GM21717 (cell line): Measurements from ENCODE around the gene ZHX3.
"Not testable (repeated sequence)": the region's sequence is repeated elsewhere in the genome, so short reads cannot be mapped to it uniquely, and the experiment has no call there.

Experiments used
- ATAC-seq: cut with Tn5 transposase; IDR thresholded peaks from one replicate; pipeline ENCODE4 v1.9.1; 2021; ENCODE audit warnings: mild to moderate bottlenecking, moderate library complexity; ENCODE audit not compliant: unreplicated experiment

ZHX3 gene

DNA sequence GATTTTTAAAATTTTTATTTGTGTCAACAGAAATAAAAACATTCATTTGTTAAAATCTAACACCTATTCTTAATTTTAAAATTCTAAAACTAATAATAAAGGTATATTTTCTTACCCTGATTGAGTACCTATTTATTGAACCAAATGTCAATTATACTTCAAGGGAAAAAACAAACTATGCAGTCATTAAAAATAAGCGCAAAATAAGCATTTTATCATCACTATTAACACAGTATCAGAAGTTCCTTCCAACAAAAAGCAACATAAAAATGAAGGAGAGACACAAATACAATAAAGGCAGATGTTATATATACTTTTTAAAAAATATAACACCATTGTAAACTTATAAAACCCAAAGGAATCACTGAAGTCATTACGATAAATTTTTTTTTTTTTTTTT, 52.7 kb downstream of the ZHX3 start:
- ATAC-seq, result no peak

DNA sequence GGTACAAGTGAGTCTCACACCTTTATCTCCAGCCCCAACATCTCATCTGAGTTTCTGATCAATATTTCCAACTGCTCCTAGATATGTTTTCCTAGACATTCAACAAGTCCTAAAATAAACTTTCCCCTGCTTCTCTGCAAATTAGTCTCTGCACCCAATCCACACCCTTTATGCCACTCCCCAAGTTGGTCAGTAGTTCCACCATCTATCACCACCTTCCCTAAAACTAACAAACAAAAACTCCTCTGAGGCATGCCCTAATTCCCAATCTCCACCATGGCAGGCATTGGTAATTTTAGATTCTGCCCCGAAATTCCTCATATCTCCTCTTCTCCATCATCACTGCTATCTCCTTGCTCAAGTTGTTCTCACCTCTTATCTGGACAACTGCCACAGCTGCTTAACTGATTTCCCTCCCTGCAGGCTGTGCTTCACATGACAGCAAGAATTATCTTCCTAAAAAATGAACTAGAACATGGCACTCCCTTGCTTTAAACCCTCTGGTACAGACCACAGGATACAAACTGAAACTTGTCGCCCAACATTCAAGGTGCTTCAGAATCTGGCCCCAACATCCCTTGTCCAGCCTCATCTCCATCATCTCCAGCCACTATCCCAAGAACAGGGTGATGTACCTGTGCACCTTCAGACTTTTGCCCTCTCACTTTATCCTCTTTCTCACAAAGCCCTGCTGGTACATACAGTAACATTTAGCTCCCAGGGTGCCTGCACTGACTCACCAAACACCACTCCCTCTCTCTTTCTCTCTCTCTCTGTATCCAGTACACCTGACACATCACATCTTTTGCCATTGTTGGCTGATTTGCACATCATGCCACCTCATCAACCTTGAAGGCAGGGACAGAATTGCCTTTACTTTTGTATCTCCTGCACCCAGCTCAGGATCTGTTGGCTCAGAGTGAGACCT, 55.5 kb downstream of the ZHX3 start:
- ATAC-seq, result no peak

- no peak for ATAC-seq
These were observed 56.3 kb downstream of the ZHX3 start for GRCh38 chr20:41261260-41261659.

DNA sequence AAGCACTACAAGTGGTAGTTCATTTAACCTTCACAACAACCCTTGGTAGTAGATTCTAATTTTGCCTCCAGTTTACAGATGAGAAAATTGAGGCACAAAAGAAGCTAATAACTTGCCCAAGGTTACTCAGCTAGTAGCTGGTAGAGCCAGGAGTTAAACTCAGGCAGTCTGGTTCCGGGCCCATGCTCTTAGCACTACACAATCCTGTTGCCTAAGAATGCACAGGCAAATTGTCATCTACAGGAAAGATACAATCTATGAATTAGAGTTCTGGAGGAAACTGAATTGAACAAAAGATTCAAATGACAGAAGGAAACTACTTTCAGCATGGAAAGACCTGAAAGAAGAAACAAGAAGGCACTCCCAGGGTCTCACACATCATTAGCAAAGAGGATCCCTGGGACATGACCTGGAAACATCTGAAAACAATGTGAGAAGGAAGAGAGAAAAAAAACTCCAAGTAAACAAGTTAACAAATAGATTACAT, 56.8 kb downstream of the ZHX3 start:
- ATAC-seq, result no peak

DNA sequence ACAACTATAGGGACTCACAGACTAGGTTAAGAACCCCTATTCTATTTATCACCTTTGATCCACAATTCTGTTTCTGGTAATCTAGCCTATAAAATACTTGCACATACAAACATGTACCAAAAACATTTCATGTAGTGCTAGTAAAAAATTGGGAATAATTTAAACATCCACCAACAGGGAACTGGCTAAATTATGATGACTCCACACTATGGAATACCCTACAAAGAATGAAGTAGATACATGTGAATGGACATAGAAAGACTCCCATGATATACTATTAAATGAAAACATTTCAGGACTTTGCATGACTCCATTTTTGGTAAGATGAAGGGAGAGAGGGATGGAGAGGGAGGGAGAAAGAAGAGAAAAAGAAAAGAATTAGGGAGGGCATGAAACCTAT, 58.2 kb downstream of the ZHX3 start:
- no peak for ATAC-seq

- no peak for ATAC-seq
These were observed 59.1 kb downstream of the ZHX3 start for GRCh38 chr20:41258474-41258873.

DNA sequence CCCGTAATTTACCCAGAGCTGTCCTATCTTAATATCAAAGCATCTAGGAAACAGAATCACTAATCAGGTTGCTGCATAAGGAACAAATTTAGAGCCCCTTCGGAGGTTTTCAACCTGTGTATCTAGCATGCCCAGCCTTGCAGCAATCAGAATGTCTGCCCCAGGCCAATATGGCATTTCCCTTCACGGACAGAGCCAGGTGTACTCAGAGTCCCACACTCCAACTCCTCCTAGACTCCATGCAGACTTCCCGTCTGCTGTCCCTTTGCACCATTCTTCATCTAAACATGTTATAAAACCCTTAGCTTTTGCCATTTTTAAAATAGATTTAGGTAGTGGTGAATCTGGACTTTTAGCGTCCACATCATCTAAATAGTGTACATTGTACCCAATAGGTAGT, 61.0 kb downstream of the ZHX3 start:
- ATAC-seq, result no peak

GRCh38 chr20:41255655-41256054, 61.9 kb downstream of the ZHX3 start:
- no peak for ATAC-seq

DNA sequence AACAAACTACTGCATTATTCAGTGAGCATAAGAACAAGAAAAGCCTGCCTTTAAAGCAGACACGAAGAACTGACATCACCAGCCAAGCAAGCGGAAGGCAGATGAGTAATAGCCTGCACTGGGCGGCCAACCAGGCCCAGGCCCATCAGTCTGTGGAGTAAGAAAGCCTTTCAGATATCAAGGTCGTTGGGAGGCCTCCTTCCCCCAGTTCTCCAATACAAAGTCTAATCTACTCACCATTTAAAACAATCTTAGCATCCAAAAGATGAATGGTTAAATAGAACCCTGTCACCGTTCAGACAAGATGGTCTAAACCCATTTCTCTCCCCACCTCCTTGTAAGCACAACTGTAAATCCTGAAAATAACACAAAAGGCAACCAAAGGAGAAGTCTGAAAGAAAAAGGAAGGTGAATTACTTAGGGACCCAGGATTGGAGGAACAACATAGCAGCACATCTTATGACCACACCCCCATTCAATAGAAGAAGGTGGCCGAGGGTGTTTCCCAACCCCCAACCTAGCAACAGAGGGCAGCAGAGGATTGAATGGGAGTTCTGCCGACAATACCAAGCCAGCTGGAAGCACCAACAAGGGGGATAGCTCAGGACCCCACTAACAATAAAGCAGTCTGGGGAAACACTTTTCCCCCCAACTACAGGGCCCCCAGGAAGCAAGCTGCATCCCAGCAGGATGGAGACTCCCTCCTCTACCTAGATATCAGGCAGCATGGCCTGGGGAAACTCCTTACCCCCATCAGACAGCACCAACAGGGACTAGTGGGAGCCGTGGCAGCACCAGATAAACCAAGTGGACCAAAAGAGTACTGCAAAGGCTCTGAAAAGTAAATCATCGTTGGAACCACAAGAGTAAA, 67.9 kb downstream of the ZHX3 start:
- ATAC-seq, result no peak

DNA sequence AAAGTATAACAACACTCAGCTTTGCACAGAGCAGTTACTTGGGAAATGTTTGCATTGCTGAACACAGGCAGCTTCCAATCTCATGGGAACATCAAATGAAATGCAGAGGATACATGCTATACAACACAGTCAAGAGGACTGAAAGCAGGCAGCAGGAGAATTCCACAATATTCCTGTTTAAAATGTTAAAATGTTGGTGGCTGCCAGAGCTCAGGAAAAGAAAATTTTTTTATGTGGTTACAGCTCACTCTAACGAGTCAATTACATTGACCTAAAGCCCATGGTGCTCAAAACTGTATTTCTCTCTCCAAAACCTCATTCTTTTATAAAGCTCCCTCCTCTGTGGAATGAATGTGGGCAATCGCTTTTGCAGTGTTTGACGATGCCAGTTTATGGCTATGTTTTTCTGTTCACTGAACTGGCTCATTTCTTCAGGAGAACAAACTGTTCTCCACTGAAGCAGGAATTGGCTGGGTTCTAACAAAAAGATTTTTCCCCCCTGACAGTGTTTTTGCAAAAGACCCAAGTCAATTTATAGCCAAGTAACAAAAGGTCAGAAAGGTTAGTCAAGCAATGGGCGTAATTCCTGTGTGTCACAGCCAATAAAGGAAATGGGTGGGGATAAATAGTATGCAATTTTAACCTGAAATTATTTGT, 69.0 kb downstream of the ZHX3 start:
- no peak for ATAC-seq

DNA sequence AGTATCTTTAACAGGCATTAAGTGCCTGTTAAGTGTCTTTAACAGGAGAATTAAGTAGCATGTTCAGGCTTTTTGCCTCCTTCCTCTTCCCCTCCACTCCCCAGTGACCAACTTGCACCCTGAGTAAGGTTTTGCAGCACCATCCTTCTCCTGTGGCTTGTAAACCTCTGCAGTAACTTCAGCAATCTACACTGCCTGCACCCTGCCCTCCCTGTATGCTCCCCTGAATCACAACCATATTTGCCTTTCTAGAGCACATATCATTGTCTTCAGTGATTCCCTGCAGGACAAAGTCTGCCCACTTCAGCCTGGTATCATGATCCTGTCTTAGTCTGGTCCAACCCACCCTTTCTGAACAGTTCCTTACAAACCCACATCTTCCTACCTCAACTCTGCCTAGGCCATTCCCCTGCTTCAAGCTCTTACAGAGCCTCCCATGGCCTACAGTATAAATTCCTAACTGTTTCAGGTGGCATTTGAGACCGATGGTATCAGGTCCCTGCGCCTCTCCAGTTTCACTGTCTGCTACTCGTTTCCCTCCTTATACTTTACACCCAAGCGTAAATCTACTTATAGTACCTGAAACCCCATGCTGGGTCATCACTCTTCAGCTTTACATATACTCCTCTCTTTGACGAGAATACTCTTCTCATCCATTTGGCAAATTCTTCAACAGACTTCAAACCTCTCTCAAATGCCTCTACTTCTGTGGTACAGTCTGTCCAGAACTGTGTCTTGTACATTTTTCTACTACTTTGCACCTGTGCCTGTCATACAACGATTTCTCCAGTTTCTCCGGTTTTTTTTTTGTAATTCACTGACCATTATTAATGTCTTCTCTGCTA, 69.8 kb downstream of the ZHX3 start:
- ATAC-seq, result no peak

- ATAC-seq, result no peak
These were observed 72.3 kb downstream of the ZHX3 start for GRCh38 chr20:41245086-41245707.

- no peak for ATAC-seq
These were observed 74.7 kb downstream of the ZHX3 start for GRCh38 chr20:41242807-41243206.

DNA sequence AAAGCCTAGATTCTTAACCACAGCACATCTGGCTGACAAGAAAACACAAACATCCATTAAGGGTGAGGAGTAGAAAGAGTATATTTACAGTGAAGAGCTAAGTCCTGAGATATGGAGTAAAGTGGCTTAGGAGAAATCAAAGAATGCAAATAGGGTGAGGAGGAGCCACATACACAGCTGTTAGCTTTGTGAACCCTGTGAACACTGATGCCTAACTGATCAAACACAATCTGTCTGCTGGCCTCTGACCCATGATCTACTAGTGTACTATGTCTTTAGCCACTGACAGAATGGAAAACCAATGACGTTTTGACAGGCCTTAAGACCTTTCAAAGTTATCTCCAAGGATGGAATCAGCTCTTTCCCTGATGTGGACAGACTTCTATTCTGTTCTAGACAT, 75.2 kb downstream of the ZHX3 start:
- no peak for ATAC-seq

DNA sequence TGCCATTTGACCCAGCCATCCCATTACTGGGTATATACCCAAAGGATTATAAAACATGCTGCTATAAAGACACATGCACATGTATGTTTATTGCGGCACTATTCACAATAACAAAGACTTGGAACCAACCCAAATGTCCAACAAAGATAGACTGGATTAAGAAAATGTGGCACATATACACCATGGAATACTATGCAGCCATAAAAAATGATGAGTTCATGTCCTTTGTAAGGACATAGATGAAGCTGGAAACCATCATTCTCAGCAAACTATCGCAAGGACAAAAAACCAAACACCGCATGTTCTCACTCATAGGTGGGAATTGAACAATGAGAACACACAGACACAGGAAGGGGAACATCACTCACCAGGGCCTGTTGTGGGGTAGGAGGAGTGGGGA, 80.3 kb downstream of the ZHX3 start:
- ATAC-seq, result not testable (repeated sequence)

DNA sequence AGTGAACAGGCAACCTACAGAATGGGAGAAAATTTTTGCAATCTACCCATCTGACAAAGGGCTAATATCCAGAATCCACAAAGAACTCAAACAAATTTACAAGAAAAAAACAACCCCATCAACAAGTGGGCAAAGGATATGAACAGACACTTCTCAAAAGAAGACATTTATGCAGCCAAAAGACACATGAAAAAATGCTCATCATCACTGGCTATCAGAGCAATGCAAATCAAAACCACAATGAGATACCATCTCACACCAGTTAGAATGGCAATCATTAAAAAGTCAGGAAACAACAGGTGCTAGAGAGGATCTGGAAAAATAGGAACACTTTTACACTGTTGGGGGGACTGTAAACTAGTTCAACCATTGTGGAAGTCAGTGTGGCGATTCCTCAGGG, 80.7 kb downstream of the ZHX3 start:
- not testable (repeated sequence) for ATAC-seq

- ATAC-seq, result no peak
These were observed 83.0 kb downstream of the ZHX3 start for GRCh38 chr20:41234546-41234945.

DNA sequence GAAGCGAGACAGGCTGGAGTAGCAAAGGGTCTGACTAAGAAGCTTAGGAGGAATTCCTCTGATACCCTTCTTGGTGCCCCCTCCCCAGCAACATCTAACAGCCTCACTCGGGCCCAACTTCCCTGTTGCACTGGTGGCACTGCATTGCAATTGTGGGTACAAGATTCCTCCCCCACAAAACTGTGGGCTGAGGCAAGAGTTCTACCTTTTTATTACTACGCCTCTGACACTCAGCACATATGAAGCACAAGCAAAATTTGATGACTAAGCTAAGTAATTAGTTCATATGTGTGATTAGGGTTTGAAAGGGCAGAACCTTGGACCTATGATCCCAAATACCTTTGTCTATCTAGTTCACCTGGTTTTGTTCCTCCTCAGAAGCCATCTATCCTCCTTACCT, 83.5 kb downstream of the ZHX3 start:
- no peak for ATAC-seq

DNA sequence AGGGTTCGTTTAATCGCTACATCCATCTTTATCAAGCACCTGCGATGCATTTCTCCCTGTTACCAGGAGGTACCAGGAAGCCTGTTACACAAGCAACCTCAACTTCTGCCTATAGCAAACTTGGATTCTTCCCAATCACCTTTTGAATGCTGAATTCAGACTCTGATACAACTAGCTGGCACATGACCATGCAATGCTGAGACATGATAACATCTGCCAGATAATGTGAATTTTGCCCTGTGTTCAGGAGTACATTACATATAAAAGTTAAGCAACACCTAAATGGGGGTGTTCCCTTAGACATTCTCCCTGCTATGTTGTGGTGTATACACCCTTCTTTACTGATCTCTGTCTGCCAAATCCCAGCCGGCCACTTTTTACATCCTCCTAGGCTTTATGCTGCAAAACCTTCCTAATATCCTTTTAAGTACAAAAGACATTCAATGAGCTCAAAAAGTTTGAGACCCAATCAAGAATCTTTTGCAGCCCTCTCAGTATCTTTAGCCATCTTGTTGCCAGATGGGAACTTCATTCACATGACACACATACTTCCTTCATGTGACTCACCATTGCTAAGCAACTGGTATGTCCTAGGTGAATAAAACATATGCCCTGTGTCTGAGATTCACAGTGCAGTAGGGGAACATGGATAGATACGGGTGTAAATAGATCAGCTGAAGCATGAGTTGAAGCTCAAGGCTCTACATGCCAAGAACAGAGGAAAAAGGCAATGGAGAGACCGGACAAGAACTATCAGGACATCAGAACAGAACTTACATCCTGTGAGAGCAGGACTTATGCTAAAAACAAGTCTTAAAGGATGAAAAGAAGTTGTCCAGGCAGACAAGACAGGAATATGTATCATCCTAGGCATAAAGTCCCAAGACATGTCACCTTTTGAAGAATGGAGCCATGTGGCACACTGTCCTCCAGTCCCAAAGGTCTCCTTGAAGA, 84.3 kb downstream of the ZHX3 start:
- ATAC-seq, result no peak
